Subcutaneous adipose tissue (tissue), 4 donors: ENCODE measurements around the gene PLD1. TPM values are rescaled to one million over a fixed set of nuclear protein-coding genes. Genes with fewer than 3 reads are reported as not detected.

Source experiments
- CTCF ChIP-seq: fragments of 450-650 bp; IDR thresholded peaks from one replicate; pipeline ENCODE4 v1.5.1; 2016; ENCODE audit warnings: low read depth, mild to moderate bottlenecking, control low read depth, antibody characterized with exemption, moderate library complexity
- total RNA-seq, 4 donors: library from RNA; depleted of rRNA; stranded (reverse); fragments of >200 nt; gene quantifications; one replicate each; pipeline ENCODE4 v1.1.0, GENCODE V29; 2016

PLD1 gene
- total RNA-seq, 4 donors from 2014 or later, result 20.5 to 48.2 (median 26.9) TPM

- TF ChIP-seq CTCF, result no peak
These were observed 62.9 kb downstream of the PLD1 start for GRCh38 chr3:171747223-171747920.

DNA sequence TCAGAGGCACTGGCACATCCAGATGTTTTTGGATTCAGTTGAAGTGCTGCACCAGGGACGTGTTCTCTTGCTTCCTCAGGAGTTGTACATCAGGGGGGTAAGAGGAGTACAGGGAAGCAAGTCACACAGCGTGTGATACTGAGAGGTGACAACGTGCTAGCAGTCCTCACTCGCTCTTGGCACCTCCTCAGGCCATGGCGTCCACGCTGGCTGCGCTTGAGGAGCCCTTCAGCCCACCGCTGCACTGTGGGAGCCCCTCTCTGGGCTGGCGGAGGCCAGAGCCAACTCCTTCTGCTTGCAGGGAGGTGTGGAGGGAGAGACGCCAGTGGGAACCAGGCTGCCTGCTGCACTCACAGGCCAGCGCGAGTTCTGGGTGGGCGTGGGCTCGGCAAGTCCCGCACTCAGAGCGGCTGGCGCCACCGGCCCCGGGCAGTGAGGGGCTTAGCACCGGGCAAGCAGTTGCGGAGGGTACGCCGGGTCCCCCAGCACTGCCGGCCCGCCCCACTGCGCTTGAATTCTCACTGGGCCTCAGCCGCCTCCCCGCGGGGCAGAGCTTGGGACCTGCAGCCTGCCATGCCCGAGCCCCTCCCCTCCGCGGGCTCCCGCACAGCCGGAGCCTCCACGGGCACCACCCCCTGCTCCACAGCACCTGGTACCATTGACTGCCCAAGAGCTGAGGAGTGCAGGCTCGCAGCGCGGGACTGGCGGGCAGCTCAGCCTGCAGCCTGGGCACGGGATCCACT, 64.5 kb downstream of the PLD1 start:
- TF ChIP-seq CTCF, result no peak

GRCh38 chr3:171744158-171744741, 66.0 kb downstream of the PLD1 start:
- TF ChIP-seq CTCF, result no peak

DNA sequence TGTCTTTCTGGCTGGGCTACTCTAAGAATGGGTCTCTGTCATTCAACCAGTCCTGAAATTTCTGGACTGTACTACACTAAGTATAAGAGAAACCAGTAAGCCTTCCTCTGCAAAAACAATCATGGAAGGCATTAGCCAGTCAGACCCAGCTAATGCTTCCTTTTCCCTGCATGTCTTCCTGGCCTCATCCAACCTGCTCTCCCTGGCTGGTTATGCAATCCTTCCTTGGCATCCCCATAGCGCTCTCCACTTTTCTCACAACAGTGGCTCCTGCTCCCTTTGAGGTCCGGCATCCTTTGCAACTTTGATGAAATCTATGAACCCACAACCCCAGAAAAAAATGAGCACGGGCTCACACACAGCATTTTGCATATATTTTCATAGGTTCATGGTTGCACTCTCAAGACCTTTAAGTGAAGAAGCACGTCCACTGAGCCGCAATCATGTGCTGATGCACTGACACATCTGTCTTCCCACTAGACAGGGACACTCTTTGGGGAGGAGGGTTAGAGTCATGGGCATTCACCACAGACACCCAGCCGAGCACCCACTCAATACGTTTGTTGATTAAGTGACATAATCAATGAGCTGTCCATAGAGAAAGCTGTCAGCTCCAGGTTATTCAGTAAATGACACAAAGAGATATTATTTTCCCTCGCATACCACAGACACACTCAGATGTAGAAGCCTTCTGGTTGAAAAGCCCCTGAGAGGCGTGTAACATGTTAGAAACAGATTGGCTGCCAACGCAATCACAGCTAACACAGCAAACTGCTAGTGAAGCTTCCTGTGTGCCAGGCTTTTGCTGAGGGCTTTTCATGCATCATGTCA, 66.7 kb downstream of the PLD1 start:
- no peak for TF ChIP-seq CTCF

GRCh38 chr3:171741377-171741776, 68.9 kb downstream of the PLD1 start:
- TF ChIP-seq CTCF, result no peak

GRCh38 chr3:171736556-171736955, 73.7 kb downstream of the PLD1 start:
- no peak for TF ChIP-seq CTCF
